ENCODE results near the gene LBP.

DNA sequence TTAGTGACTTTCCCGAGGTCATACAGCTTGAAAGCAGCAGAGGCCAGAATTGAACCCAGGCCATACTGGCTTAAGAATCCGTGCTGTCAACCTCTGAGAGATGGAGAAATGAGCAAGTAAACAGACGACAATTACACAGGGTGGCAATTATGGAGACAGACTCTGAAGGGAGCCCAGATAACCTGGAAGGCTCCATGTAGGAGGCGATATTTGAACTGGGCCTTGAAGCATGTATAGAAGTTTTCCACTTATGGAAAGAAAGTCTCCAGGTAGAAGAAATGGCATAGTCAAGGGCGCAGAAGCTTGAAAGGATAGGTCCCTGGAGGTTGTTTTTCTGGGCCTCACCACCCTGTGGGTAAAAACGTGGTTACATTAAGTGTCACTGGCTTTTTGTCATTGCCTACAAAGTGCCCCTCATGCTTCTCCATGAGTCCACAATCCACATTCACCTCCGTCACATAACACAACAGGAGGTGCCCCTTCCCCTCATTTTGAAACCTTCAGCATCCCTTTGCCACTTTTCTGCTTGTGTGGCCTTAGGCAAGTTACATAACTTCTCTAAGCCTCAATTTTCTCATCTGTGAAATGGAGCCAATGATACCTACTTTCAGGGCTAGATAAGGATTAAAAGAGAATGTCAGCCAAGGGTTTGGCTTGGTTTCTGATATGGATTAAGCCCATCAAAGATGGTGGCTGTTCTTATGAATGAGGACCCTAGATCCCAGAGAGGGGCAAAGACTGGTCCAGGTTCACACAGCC is 48.2 kb upstream of the LBP start:
- TF ChIP-seq TAF1 (IDR thresholded peaks at IDR 0.05; ENCODE audit: borderline replicate concordance, insufficient read depth, low read length): no peak
- TF ChIP-seq, protein P1, sequence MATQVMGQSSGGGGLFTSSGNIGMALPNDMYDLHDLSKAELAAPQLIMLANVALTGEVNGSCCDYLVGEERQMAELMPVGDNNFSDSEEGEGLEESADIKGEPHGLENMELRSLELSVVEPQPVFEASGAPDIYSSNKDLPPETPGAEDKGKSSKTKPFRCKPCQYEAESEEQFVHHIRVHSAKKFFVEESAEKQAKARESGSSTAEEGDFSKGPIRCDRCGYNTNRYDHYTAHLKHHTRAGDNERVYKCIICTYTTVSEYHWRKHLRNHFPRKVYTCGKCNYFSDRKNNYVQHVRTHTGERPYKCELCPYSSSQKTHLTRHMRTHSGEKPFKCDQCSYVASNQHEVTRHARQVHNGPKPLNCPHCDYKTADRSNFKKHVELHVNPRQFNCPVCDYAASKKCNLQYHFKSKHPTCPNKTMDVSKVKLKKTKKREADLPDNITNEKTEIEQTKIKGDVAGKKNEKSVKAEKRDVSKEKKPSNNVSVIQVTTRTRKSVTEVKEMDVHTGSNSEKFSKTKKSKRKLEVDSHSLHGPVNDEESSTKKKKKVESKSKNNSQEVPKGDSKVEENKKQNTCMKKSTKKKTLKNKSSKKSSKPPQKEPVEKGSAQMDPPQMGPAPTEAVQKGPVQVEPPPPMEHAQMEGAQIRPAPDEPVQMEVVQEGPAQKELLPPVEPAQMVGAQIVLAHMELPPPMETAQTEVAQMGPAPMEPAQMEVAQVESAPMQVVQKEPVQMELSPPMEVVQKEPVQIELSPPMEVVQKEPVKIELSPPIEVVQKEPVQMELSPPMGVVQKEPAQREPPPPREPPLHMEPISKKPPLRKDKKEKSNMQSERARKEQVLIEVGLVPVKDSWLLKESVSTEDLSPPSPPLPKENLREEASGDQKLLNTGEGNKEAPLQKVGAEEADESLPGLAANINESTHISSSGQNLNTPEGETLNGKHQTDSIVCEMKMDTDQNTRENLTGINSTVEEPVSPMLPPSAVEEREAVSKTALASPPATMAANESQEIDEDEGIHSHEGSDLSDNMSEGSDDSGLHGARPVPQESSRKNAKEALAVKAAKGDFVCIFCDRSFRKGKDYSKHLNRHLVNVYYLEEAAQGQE (IDR thresholded peaks at IDR 0.05; ENCODE audit: insufficient read depth in 1 of 2, low read depth in 2 of 2, low read length in 2 of 2): no peak
- no peak for TF ChIP-seq POLR2AphosphoS5 (IDR thresholded peaks at IDR 0.05; ENCODE audit: low read depth, low read length)

Measured in PFSK-1 (cell line).